Globus pallidus (tissue), 1 donor: Measurements from ENCODE around the gene CD14.
"Not testable (repeated sequence)": the region's sequence is repeated elsewhere in the genome, so short reads cannot be mapped to it uniquely, and the experiment has no call there.

Experiments
- DNase-seq: peaks from one replicate; pipeline ENCODE4 v3.0.0-alpha.2; 2015; ENCODE audit warnings: low spot score

Gene CD14

DNA sequence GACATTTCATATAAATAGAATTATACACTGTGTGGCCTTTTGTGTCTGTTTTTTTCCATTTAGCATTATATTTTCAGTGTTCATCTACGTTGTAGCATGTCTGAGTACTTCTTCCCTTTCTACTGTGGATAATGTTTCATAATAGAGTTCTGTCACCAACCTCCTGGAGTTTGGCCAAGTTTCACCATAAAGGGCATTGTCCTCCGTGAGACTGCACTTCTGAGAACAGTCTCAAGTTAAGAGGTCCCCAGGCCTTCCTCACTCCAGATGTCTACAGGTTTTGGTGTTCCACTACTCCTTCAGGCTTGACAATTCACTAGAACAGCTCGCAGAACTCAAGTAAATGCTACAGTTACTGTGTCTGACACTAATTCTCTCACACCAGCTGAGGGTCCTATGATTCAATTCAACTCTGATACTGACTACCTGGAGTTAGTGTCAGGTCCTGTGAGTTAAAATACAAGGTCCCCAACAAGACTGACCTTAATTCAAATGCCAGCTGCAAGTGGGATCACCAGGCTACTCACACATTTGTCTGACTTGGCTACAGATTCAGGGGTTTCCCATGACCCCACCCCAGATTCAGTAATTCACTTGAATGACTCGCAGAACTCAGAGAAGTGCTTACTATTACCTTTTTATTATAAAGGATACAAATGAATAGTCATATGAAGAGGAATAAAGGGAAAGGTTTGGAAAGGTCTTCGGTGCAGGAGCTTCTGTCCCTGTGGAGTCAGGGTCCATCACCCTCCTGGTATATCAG, 37.3 kb downstream of the CD14 start:
- peak; percentile 70 for DNase-seq

DNA sequence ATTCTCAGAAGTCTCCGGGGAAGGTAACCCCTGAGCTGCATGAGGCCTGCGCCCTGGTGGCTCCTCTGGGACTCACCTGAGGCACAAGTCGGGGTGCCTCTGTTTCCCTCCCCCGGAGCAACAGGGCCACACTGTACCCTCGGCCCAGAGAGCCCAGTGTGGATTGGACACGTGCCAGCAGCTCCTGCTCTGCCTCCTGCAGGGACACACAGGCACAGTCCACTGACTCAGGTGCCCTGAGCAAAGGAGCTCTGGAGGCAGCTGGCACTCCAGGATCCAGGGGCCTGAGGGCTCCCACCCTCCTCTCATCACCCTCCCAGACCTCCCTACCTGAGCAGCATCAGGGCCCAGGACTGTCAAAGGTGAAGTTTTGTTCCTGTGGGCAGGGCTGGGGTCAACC, 38.8 kb downstream of the CD14 start:
- no peak for DNase-seq

DNA sequence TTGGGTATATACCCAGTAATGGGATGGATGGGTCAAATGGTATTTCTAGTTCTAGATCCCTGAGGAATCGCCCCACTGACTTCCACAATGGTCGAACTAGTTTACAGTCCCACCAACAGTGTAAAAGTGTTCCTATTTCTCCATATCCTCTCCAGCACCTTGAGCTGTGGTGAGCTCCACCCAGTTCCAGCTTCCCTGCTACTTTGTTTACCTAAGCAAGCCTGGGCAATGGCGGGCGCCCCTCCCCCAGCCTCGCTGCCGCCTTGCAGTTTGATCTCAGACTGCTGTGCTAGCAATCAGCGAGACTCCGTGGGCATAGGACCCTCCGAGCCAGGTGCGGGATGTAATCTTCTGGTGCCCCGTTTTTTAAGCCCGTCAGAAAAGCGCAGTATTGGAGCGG, 39.9 kb downstream of the CD14 start:
- not testable (repeated sequence) for DNase-seq

DNA sequence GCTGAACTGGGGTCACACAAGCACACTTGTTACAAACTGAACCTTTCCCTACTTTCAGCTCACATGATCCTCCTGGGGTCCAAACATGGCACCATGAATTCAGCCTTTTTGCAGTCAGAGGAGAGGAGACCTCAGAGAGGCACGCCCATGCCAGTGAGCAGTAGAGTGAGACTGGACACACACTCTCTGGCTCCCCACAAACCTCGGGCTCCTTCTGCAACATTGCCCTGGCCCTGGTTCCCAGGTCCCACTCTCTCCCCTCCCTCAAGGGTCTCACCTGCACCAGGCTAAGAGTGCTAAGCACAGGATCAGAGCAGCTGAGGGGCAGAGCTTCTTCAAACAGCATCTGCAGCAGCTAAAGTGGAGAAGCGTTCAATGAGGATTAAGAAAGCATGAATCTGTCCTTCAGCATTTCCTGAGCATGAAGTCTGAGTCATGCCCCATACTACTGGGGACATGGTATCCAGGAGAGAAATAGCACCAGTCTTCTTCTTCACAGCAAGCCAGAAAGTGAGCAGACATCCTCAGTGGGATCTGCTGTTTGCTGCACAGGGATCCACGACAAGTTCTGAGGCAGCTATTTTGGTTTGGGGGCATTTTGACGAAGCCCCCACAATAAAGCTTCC, 41.1 kb downstream of the CD14 start:
- DNase-seq, result no peak

DNA sequence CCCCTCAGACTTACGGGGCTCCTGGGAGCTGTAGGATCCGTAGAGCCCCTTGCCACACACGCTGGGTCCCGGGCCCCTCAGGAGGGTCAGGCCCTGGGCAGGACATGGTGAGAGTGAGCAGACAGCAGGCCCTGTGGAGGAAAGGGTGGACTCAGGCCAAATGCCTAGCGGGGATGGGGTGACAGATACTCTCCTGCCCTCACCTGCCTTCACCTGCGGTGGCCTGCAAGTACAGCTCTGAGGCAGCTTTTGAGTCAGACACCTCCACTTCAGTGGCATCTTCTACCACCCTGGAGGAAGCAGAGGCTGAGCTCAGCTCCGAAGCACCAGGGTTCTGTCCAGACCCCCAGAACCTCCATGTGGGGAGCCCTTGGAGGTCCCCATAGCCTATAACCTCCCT, 42.1 kb downstream of the CD14 start:
- no peak for DNase-seq

DNA sequence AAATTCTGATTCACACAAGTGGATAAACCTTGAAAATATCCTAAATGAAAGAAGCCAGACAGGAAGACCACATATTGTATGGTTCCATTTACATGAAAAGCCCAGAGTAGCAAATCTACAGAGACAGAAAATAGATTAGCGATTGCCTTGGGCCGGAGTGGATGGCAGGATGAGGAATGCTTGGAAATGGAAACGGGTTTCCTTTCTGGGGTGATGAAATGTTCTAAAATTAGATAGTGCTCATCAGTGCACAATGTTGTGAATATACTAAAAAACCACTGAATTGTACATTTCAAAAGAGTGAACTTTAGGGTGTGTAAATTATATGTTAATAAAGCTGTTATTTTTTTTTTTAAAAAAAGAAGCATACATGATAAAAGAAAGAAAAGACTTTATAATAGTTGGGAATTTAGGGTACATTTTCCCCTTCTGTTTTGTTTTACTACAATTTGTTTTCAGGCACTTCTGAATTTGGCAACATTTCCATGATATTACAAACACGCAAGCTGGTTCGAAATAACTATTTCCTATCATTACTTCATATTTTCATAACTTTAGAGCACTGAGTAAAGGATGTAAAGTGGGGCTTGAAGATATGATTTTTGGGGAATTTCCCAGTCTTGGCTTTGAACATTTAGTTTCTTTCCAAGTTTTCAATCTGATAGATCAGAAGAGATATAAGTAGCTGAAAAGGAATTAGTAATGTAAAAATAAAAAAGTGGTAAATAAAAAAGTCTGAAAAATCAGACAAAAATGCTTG, 44.5 kb downstream of the CD14 start:
- no peak for DNase-seq

DNA sequence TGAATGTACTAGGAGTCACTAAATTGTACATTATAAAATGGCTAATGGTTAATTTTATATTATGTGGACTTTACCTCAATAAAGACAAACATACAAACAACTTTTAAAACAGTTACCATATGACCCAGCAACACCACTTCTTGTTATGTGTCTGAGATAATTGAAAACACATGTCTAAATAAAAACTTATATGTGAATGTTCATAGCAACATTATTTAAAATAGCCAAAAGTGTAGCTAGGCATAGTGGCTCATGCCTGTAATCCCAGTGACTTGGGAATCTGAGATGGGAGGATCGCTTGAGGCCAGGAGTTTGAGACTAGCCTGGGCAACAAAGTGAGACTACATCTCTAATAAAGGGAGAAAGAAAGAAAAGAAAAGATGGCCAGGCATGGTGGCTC, 45.5 kb downstream of the CD14 start:
- no peak for DNase-seq
